Natural killer cell (primary cell): ENCODE data around the gene CES3. TPM values are rescaled to one million over a fixed set of nuclear protein-coding genes. Genes with fewer than 3 reads are reported as not detected.

Experiments used
- ATAC-seq, 3 donors: fragments of 150-1000 bp in 2 of 3; fragments of 200-7000 bp in 1 of 3; cut with Tn5 transposase; 1 replicate in 1 of 3; 2 replicates in 2 of 3; pipeline ENCODE4 v1.10.0; 2021; ENCODE audit warnings: mild to moderate bottlenecking in 2 of 3, moderate library complexity in 2 of 3
- DNase-seq, 2 donors: peaks; one replicate each; pipeline versions ENCODE4 v3.0.0 to v3.0.0-alpha.2; 2013 to 2021; ENCODE audit warnings: mixed read lengths in 1 of 2
- H3K27ac ChIP-seq: one replicate; pipeline ENCODE4 v1.5.1; 2013; ENCODE audit warnings: mild to moderate bottlenecking, low read length
- H3K27me3 ChIP-seq: one replicate; pipeline ENCODE4 v1.6.1; 2013; ENCODE audit warnings: low read length; ENCODE audit not compliant: control insufficient read depth, insufficient read depth
- H3K36me3 ChIP-seq: one replicate; pipeline ENCODE4 v1.6.1; 2013; ENCODE audit warnings: low read length; ENCODE audit not compliant: control insufficient read depth, insufficient read depth
- H3K4me1 ChIP-seq: one replicate; pipeline ENCODE4 v1.6.1; 2013; ENCODE audit warnings: low read length; ENCODE audit not compliant: control insufficient read depth, insufficient read depth
- H3K4me3 ChIP-seq: one replicate; pipeline ENCODE4 v1.5.1; 2013; ENCODE audit warnings: low read length
- H3K9me3 ChIP-seq: one replicate; pipeline ENCODE4 v1.6.1; 2013; ENCODE audit warnings: low read length; ENCODE audit not compliant: control insufficient read depth, insufficient read depth
- H3K27ac Mint-ChIP-seq, 2 donors: one replicate each; pipeline ENCODE4 v1.8.0; 2022; ENCODE audit warnings: mild to moderate bottlenecking in 2 of 2, mixed read lengths in 2 of 2, moderate library complexity in 1 of 2
- H3K27me3 Mint-ChIP-seq, 2 donors: one replicate each; pipeline ENCODE4 v1.8.0; 2022; ENCODE audit warnings: low read depth in 2 of 2, mixed read lengths in 2 of 2
- H3K36me3 Mint-ChIP-seq: one replicate; pipeline ENCODE4 v1.8.0; 2022; ENCODE audit warnings: mixed read lengths
- H3K4me1 Mint-ChIP-seq, 2 donors: one replicate each; pipeline ENCODE4 v1.8.0; 2022; ENCODE audit warnings: mixed read lengths in 2 of 2
- H3K4me3 Mint-ChIP-seq: one replicate; pipeline ENCODE4 v1.8.0; 2022; ENCODE audit warnings: mild to moderate bottlenecking, moderate library complexity, mixed read lengths
- H3K9me3 Mint-ChIP-seq, 2 donors: one replicate each; pipeline ENCODE4 v1.8.0; 2022; ENCODE audit warnings: mixed read lengths in 2 of 2
- CTCF ChIP-seq: fragments of 200-600 bp; IDR thresholded peaks from one replicate; pipeline ENCODE4 v1.8.0; 2022; ENCODE audit warnings: antibody characterized with exemption
- WGBS: methylation state at CpG from one replicate; pipeline ENCODE4 v1.1.7; 2013; ENCODE audit warnings: missing lambda C conversion rate; ENCODE audit not compliant: insufficient coverage; 5-methylcytosine and 5-hydroxymethylcytosine counted together
- intact Hi-C: fragments of 100-400 bp; cut with micrococcal nuclease; formaldehyde crosslinking; loops from one replicate; pipeline ENCODE4 v1.14.2; 2022
- total RNA-seq, 4 donors: library from RNA; stranded (reverse); fragments of 120-200 nt in 1 of 4; gene quantifications; one replicate each; pipeline versions ENCODE4 v1.2.3 to v1.2.4, GENCODE V29; 2013 to 2022

The CES3 gene
- total RNA-seq, 3 donors from 2014 or later (not counting 1 experiment from before 2014, with no cell fraction given): 0.19 to 0.95 (median 0.27) TPM

DNA sequence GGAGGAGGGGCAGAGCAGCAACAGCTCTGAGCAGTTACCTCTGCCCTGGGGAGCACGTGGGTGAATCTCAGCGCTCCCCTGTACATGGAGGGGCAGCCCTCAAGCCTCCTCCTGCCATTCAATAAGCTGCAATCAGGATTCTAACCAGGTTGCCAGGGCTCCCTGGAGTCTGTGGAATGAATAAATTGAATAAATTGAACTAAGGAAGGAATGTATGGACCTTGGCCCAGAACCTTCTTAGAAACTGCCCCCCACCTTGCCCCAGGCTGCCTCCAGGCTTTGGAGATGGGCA, 40.8 kb upstream of the CES3 start:
- Mint-ChIP-seq H3K27me3 (peaks cover 10 to 26% of the 10 kb centered on the region in 2 donors), H3K4me3 (no peak overlapping the region), H3K9me3 (no peaks in the 10 kb centered on the region), H3K4me1 (peaks cover 0 to 5% of the 10 kb centered on the region in 2 donors), H3K27ac (no peak overlapping the region), H3K36me3 (no peaks in the 10 kb centered on the region)
- Histone ChIP-seq H3K27ac (no peak overlapping the region), H3K4me3 (no peak overlapping the region), H3K4me1 (peaks cover 7% of the 10 kb centered on the region), H3K36me3 (no peaks in the 10 kb centered on the region), H3K27me3 (peaks cover 13% of the 10 kb centered on the region), H3K9me3 (no peaks in the 10 kb centered on the region)
- intact Hi-C loops: no loop called here
- 58% methylated on average over 2 of the region's 2 CpGs for WGBS
- no peak for ATAC-seq
- no peak for TF ChIP-seq CTCF
- no peak for DNase-seq

- no peaks in the 10 kb centered on the region for H3K9me3 Mint-ChIP-seq
- ATAC-seq: no peak
These were observed 40.0 kb upstream of the CES3 start for GRCh38 chr16:66920924-66921680.

DNA sequence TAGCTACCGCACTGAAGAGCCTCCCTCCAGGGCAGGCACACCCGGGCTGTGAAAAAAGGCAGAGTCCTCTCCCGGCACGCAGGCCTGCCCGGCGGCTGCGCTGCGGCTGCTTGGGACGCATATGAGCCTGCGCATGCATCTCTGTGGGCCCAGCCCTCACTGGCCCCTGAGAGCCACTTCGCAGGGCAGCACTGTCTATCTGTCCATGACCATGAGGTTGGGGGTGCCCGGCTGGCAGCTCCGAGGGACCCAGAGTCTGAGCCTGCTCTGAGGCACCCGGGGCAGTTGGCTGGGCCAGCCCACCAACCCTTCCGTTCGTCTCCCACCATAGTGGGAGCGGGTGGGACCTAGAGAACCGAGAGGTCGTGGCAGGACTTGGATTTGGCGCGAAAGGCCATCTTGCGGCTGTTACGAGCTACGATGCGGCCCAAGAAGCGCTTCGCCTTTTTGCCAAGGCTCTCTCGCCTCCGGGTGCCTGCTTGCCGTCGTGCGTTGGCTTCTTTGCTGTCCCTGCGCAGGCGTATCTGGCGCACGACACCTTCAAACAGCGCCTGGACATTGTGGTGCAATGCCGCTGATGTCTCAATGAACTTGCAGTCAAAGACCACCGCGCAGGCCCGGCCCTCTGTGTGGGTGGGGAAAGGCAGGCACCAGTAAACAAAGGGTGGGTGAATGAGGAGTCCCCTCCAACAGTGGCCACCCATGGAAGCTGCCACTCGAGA, 39.2 kb upstream of the CES3 start:
- Mint-ChIP-seq H3K9me3 (no peaks in the 10 kb centered on the region), H3K36me3 (no peaks in the 10 kb centered on the region), H3K4me3 (no peak overlapping the region), H3K27ac (no peak overlapping the region), H3K4me1 (peaks cover 0 to 13% of the 10 kb centered on the region in 2 donors), H3K27me3 (peaks cover 10 to 32% of the 10 kb centered on the region in 2 donors)
- H3K36me3 ChIP-seq: no peaks in the 10 kb centered on the region
- no peaks in the 10 kb centered on the region for H3K9me3 ChIP-seq
- peaks cover 13% of the 10 kb centered on the region for H3K4me1 ChIP-seq
- H3K27ac ChIP-seq: no peak overlapping the region
- H3K27me3 ChIP-seq: peaks cover 22% of the 10 kb centered on the region
- ATAC-seq (no peak), DNase-seq (no peak)
- H3K4me3 ChIP-seq: no peak overlapping the region
- no peak for TF ChIP-seq CTCF
- WGBS: 78% methylated on average over 42 of the region's 42 CpGs
- intact Hi-C loops: no loop called here

More at GRCh38 chr16:66920924-66921680, 40.0 kb upstream of the CES3 start:
- H3K4me3 ChIP-seq: no peak overlapping the region
- no peak overlapping the region for H3K27ac ChIP-seq
- H3K4me1 ChIP-seq: peaks cover 13% of the 10 kb centered on the region
- Mint-ChIP-seq H3K27me3 (peaks cover 10 to 32% of the 10 kb centered on the region in 2 donors), H3K4me3 (no peak overlapping the region), H3K4me1 (peaks cover 0 to 13% of the 10 kb centered on the region in 2 donors), H3K36me3 (no peaks in the 10 kb centered on the region), H3K27ac (no peak overlapping the region)
- WGBS: 77% methylated on average over 9 of the region's 9 CpGs
- TF ChIP-seq CTCF: no peak
- no peaks in the 10 kb centered on the region for H3K36me3 ChIP-seq
- peaks cover 22% of the 10 kb centered on the region for H3K27me3 ChIP-seq
- intact Hi-C loops: no loop called here
- H3K9me3 ChIP-seq: no peaks in the 10 kb centered on the region
- no peak for DNase-seq
